Duodenal mucosa (tissue), 2 donors: ENCODE data around the gene CTTNBP2.

Experiments used
- H3K27ac ChIP-seq: one replicate; pipeline ENCODE4 v1.7.0; 2013; ENCODE audit warnings: low read depth, low read length
- H3K27me3 ChIP-seq, 2 donors: one replicate each; pipeline ENCODE4 v1.7.0; 2013; ENCODE audit warnings: low read length in 2 of 2, control low read depth in 1 of 2; ENCODE audit not compliant: insufficient read depth in 2 of 2, control insufficient read depth in 1 of 2
- H3K36me3 ChIP-seq, 2 donors: one replicate each; pipeline ENCODE4 v1.7.0; 2013; ENCODE audit warnings: low read length in 2 of 2, control low read depth in 1 of 2; ENCODE audit not compliant: insufficient read depth in 2 of 2, control insufficient read depth in 1 of 2
- H3K4me1 ChIP-seq, 2 donors: one replicate each; pipeline ENCODE4 v1.7.0; 2013; ENCODE audit warnings: low read length in 2 of 2, control low read depth in 1 of 2; ENCODE audit not compliant: insufficient read depth in 2 of 2, control insufficient read depth in 1 of 2
- H3K4me3 ChIP-seq, 2 donors: one replicate each; pipeline ENCODE4 v1.7.0; 2013; ENCODE audit warnings: low read length in 2 of 2, low read depth in 1 of 2
- H3K9ac ChIP-seq, 2 donors: one replicate each; pipeline ENCODE4 v1.7.0; 2013; ENCODE audit warnings: low read length in 2 of 2, low read depth in 1 of 2
- H3K9me3 ChIP-seq, 2 donors: one replicate each; pipeline ENCODE4 v1.7.0; 2013; ENCODE audit warnings: low read length in 2 of 2, control low read depth in 1 of 2; ENCODE audit not compliant: control insufficient read depth in 1 of 2

Gene CTTNBP2

GRCh38 chr7:117793976-117794375 lies 79.3 kb downstream of the CTTNBP2 start:
- no peaks in the 10 kb centered on the region for H3K36me3 ChIP-seq
- no peaks in the 10 kb centered on the region for H3K4me1 ChIP-seq
- H3K27ac ChIP-seq: no peak overlapping the region
- H3K27me3 ChIP-seq: no peaks in the 10 kb centered on the region
- no peak overlapping the region for H3K4me3 ChIP-seq
- no peak overlapping the region for H3K9ac ChIP-seq
- no peaks in the 10 kb centered on the region for H3K9me3 ChIP-seq

GRCh38 chr7:117793521-117793920 lies 79.7 kb downstream of the CTTNBP2 start:
- no peak overlapping the region for H3K27ac ChIP-seq

GRCh38 chr7:117791877-117792780 lies 81.1 kb downstream of the CTTNBP2 start:
- H3K4me3 ChIP-seq: no peak overlapping the region
- H3K27me3 ChIP-seq: no peaks in the 10 kb centered on the region
- H3K9ac ChIP-seq: no peak overlapping the region
- H3K9me3 ChIP-seq: no peaks in the 10 kb centered on the region
- no peaks in the 10 kb centered on the region for H3K36me3 ChIP-seq
- no peak overlapping the region for H3K27ac ChIP-seq
- no peaks in the 10 kb centered on the region for H3K4me1 ChIP-seq

More at GRCh38 chr7:117793521-117793920, 79.7 kb downstream of the CTTNBP2 start:
- Histone ChIP-seq H3K9me3 (no peaks in the 10 kb centered on the region), H3K4me1 (no peaks in the 10 kb centered on the region), H3K36me3 (no peaks in the 10 kb centered on the region), H3K4me3 (no peak overlapping the region), H3K9ac (no peak overlapping the region), H3K27me3 (no peaks in the 10 kb centered on the region)

GRCh38 chr7:117790731-117791130 lies 82.5 kb downstream of the CTTNBP2 start:
- Histone ChIP-seq H3K4me3 (no peak overlapping the region), H3K4me1 (no peaks in the 10 kb centered on the region), H3K27me3 (no peaks in the 10 kb centered on the region), H3K9ac (no peak overlapping the region), H3K36me3 (no peaks in the 10 kb centered on the region), H3K9me3 (no peaks in the 10 kb centered on the region), H3K27ac (no peak overlapping the region)

- Histone ChIP-seq H3K27me3 (no peaks in the 10 kb centered on the region), H3K27ac (no peak overlapping the region), H3K4me1 (no peaks in the 10 kb centered on the region), H3K4me3 (no peak overlapping the region), H3K36me3 (no peaks in the 10 kb centered on the region), H3K9me3 (no peaks in the 10 kb centered on the region), H3K9ac (no peak overlapping the region)
Measured at GRCh38 chr7:117790251-117790650, 83.0 kb downstream of the CTTNBP2 start.

GRCh38 chr7:117785431-117785830 lies 87.8 kb downstream of the CTTNBP2 start:
- Histone ChIP-seq H3K27me3 (no peaks in the 10 kb centered on the region), H3K4me3 (no peak overlapping the region)

GRCh38 chr7:117784315-117784714 lies 88.9 kb downstream of the CTTNBP2 start:
- no peaks in the 10 kb centered on the region for H3K27me3 ChIP-seq
- no peaks in the 10 kb centered on the region for H3K4me1 ChIP-seq
- H3K9ac ChIP-seq: no peak overlapping the region
- H3K4me3 ChIP-seq: no peak overlapping the region
- no peak overlapping the region for H3K27ac ChIP-seq
- H3K9me3 ChIP-seq: no peaks in the 10 kb centered on the region
- H3K36me3 ChIP-seq: no peaks in the 10 kb centered on the region

More at GRCh38 chr7:117785431-117785830, 87.8 kb downstream of the CTTNBP2 start:
- H3K9ac ChIP-seq: no peak overlapping the region
- H3K27ac ChIP-seq: no peak overlapping the region
- H3K4me1 ChIP-seq: no peaks in the 10 kb centered on the region
- no peaks in the 10 kb centered on the region for H3K9me3 ChIP-seq
- H3K36me3 ChIP-seq: no peaks in the 10 kb centered on the region

- H3K27me3 ChIP-seq: no peaks in the 10 kb centered on the region
- H3K4me3 ChIP-seq: no peak overlapping the region
Measured at GRCh38 chr7:117782761-117783160, 90.5 kb downstream of the CTTNBP2 start.

GRCh38 chr7:117781707-117782106 lies 91.5 kb downstream of the CTTNBP2 start:
- Histone ChIP-seq H3K27me3 (no peaks in the 10 kb centered on the region), H3K9ac (no peak overlapping the region), H3K4me1 (peaks cover 0 to 3% of the 10 kb centered on the region in 2 donors), H3K9me3 (no peaks in the 10 kb centered on the region), H3K36me3 (no peaks in the 10 kb centered on the region), H3K27ac (no peak overlapping the region), H3K4me3 (no peak overlapping the region)

More at GRCh38 chr7:117782761-117783160, 90.5 kb downstream of the CTTNBP2 start:
- no peak overlapping the region for H3K27ac ChIP-seq
- H3K4me1 ChIP-seq: no peaks in the 10 kb centered on the region
- H3K9me3 ChIP-seq: no peaks in the 10 kb centered on the region
- no peaks in the 10 kb centered on the region for H3K36me3 ChIP-seq
- no peak overlapping the region for H3K9ac ChIP-seq

GRCh38 chr7:117780832-117781231 lies 92.4 kb downstream of the CTTNBP2 start:
- no peak overlapping the region for H3K9ac ChIP-seq
- no peak overlapping the region for H3K27ac ChIP-seq
- peaks cover 0 to 3% of the 10 kb centered on the region in 2 donors for H3K4me1 ChIP-seq
- no peaks in the 10 kb centered on the region for H3K9me3 ChIP-seq
- H3K4me3 ChIP-seq: no peak overlapping the region
- no peaks in the 10 kb centered on the region for H3K36me3 ChIP-seq
- H3K27me3 ChIP-seq: no peaks in the 10 kb centered on the region
